ENCODE data around the gene NRL. TPM values are rescaled to one million over a fixed set of nuclear protein-coding genes. Genes with fewer than 3 reads are reported as not detected.

NRL gene
- total RNA-seq, 4 donors from 2014 or later, result 0.79 to 4.5 (median 3.3) TPM

- H3K27ac ChIP-seq, result peak overlapping the region; percentile 32 to 85 (median 74)
- H3K4me1 ChIP-seq, result peaks cover 0 to 21% (median 10%) of the 10 kb centered on the region in 3 donors
- WGBS, 2 donors, result 0% methylated on average over 3 to 5 of the region's 74 CpGs
- no peaks in the 10 kb centered on the region for H3K9me3 ChIP-seq
- TF ChIP-seq POLR2A (IDR thresholded peaks at IDR 0.05) (peak in 1 of 4 donors; percentile 20), CTCF (IDR thresholded peaks at IDR 0.05) (no peak)
- H3K4me3 ChIP-seq, result peak overlapping the region; percentile 48 to 87 (median 54)
- peak; percentile 11 for DNase-seq
- no peaks in the 10 kb centered on the region for H3K36me3 ChIP-seq
- H3K27me3 ChIP-seq, result no peaks in the 10 kb centered on the region
- intact Hi-C loops (cut with DNase I), result no loop called here
Observed at GRCh38 chr14:24080888-24081738, 33.6 kb downstream of the NRL start.

- WGBS, 2 donors, result 60 to 67% methylated on average over 2 to 3 of the region's 6 CpGs
- peak overlapping the region in 1 of 4 donors; percentile 83 for H3K27ac ChIP-seq
- no peaks in the 10 kb centered on the region for H3K36me3 ChIP-seq
- no peaks in the 10 kb centered on the region for H3K27me3 ChIP-seq
- no peak overlapping the region for H3K4me3 ChIP-seq
- DNase-seq, result no peak
- TF ChIP-seq CTCF (IDR thresholded peaks at IDR 0.05) (no peak), POLR2A (IDR thresholded peaks at IDR 0.05) (no peak)
- H3K9me3 ChIP-seq, result no peaks in the 10 kb centered on the region
- H3K4me1 ChIP-seq, result peaks cover 0 to 21% (median 10%) of the 10 kb centered on the region in 3 donors
- intact Hi-C loops (cut with DNase I), result no loop called here
Observed at GRCh38 chr14:24080142-24080530, 34.6 kb downstream of the NRL start.

- TF ChIP-seq POLR2A (IDR thresholded peaks at IDR 0.05) (no peak), CTCF (IDR thresholded peaks at IDR 0.05) (no peak)
- peaks cover 0 to 21% (median 10%) of the 10 kb centered on the region in 3 donors for H3K4me1 ChIP-seq
- DNase-seq, result no peak
- no peaks in the 10 kb centered on the region for H3K9me3 ChIP-seq
- H3K4me3 ChIP-seq, result no peak overlapping the region
- H3K27ac ChIP-seq, result no peak overlapping the region
- intact Hi-C loops (cut with DNase I), result no loop called here
- no peaks in the 10 kb centered on the region for H3K36me3 ChIP-seq
- 93% methylated on average over 9 of the region's 9 CpGs for WGBS, 2 donors
- H3K27me3 ChIP-seq, result no peaks in the 10 kb centered on the region
Observed at GRCh38 chr14:24079491-24080141, 35.1 kb downstream of the NRL start.

GRCh38 chr14:24078146-24078545, 36.6 kb downstream of the NRL start:
- Histone ChIP-seq H3K36me3 (no peaks in the 10 kb centered on the region), H3K27ac (no peak overlapping the region), H3K27me3 (peaks cover 0 to under 1% (median 0%) of the 10 kb centered on the region in 4 donors), H3K9me3 (no peaks in the 10 kb centered on the region), H3K4me1 (peaks cover 0 to 22% (median 10%) of the 10 kb centered on the region in 3 donors), H3K4me3 (no peak overlapping the region)
- DNase-seq, result no peak
- intact Hi-C loops (cut with DNase I), result no loop called here
- 85 to 95% methylated on average over 2 to 3 of the region's 3 CpGs for WGBS, 2 donors
- TF ChIP-seq CTCF (IDR thresholded peaks at IDR 0.05), result no peak
- TF ChIP-seq POLR2A (IDR thresholded peaks at IDR 0.05), result no peak

GRCh38 chr14:24077086-24077485, 37.7 kb downstream of the NRL start:
- no peak for DNase-seq

More at GRCh38 chr14:24077086-24077485, 37.7 kb downstream of the NRL start:
- H3K4me3 ChIP-seq, result no peak overlapping the region
- peaks cover 0 to 33% (median 17%) of the 10 kb centered on the region in 3 donors for H3K4me1 ChIP-seq
- H3K27ac ChIP-seq, result no peak overlapping the region
- no peaks in the 10 kb centered on the region for H3K36me3 ChIP-seq
- TF ChIP-seq POLR2A (IDR thresholded peaks at IDR 0.05) (no peak), CTCF (IDR thresholded peaks at IDR 0.05) (no peak)
- 89 to 91% methylated on average over 7 to 23 of the region's 23 CpGs for WGBS, 2 donors
- peaks cover 0 to 11% (median 0%) of the 10 kb centered on the region in 4 donors for H3K27me3 ChIP-seq
- H3K9me3 ChIP-seq, result no peaks in the 10 kb centered on the region
- intact Hi-C loops (cut with DNase I), result no loop called here
